ENCODE results near the gene DNA2. TPM values are rescaled to one million over a fixed set of nuclear protein-coding genes. Genes with fewer than 3 reads are reported as not detected.
"Not testable (repeated sequence)": the region's sequence is repeated elsewhere in the genome, so short reads cannot be mapped to it uniquely, and the experiment has no call there.

DNA2 gene
- total and polyA plus RNA-seq, 2 of the 13 experiments (the other 11 are each of a cell fraction or from before 2014, with no cell fraction given): 4.8 to 27.3 TPM

- in situ Hi-C loops (cut with HindIII; ENCODE audit: extremely low pct_ligation_motif_present, low pct_unique_long_range_greater_than_20kb); FAIRE-seq; H3K4me1 ChIP-seq (ENCODE audit: insufficient read depth, low read length); DNase-seq (ENCODE audit: low spot score); H3K9me3 ChIP-seq (ENCODE audit: low read length); H3K27ac ChIP-seq (ENCODE audit: extremely low read length, insufficient read depth, low read length); intact Hi-C loops (cut with micrococcal nuclease; ENCODE audit: unreplicated experiment); ATAC-seq; H2AFZ ChIP-seq (ENCODE audit: low read length); POLR2A ChIA-PET; H4K20me1 ChIP-seq (ENCODE audit: insufficient read depth, low read length); H3K4me3 ChIP-seq (replicated peaks in 1 of 3; ENCODE audit: insufficient read depth in 1 of 3, low read depth in 2 of 3, low read length in 3 of 3); H3K9ac ChIP-seq (ENCODE audit: insufficient read depth, low read depth, low read length); BruUV-seq (replicated peaks); H3K79me2 ChIP-seq (ENCODE audit: insufficient read depth, low read length); CTCF ChIA-PET (ENCODE audit: low intra/inter-chr PET ratio, low total read pairs); H3K4me2 ChIP-seq (ENCODE audit: low read depth, low read length); H3K27me3 ChIP-seq (ENCODE audit: control insufficient read depth in 1 of 2, insufficient read depth in 2 of 2, low read length in 2 of 2): not testable (repeated sequence)
- 92% methylated on average over 4 of the region's 4 CpGs for WGBS (ENCODE audit: low lambda C conversion rate)
- TF ChIP-seq ZNF121 (CRISPR knock-in tag; IDR thresholded peaks at IDR 0.05): peak; percentile 33; the same call in 1 of the 2 replicates
- H3K36me3 ChIP-seq (replicated peaks in 1 of 2; ENCODE audit: control insufficient read depth in 1 of 2, insufficient read depth in 2 of 2, low read length in 2 of 2): peaks cover 2 to 38% of the 10 kb centered on the region in 2 experiments; a peak in 3 of 5 replicates
Observed at GRCh38 chr10:68464729-68465128, 7.0 kb downstream of the DNA2 start.

- Histone ChIP-seq H3K9me3 (ENCODE audit: low read length) (no peaks in the 10 kb centered on the region), H2AFZ (ENCODE audit: low read length) (no peak overlapping the region), H3K79me2 (ENCODE audit: insufficient read depth, low read length) (no peaks in the 10 kb centered on the region), H3K27ac (ENCODE audit: extremely low read length, insufficient read depth, low read length) (no peak overlapping the region), H3K9ac (ENCODE audit: insufficient read depth, low read depth, low read length) (no peak overlapping the region), H4K20me1 (ENCODE audit: insufficient read depth, low read length) (no peaks in the 10 kb centered on the region), H3K36me3 (replicated peaks in 1 of 2; ENCODE audit: control insufficient read depth in 1 of 2, insufficient read depth in 2 of 2, low read length in 2 of 2) (peaks cover 3 to 41% of the 10 kb centered on the region in 2 experiments; a peak in 4 of 5 replicates), H3K4me2 (ENCODE audit: low read depth, low read length) (no peak overlapping the region), H3K4me3 (replicated peaks in 1 of 3; ENCODE audit: insufficient read depth in 1 of 3, low read depth in 2 of 3, low read length in 3 of 3) (no peak overlapping the region), H3K4me1 (ENCODE audit: insufficient read depth, low read length) (no peaks in the 10 kb centered on the region), H3K27me3 (ENCODE audit: control insufficient read depth in 1 of 2, insufficient read depth in 2 of 2, low read length in 2 of 2) (no peaks in the 10 kb centered on the region)
- ATAC-seq: no peak
- ChIA-PET POLR2A (no interaction called here), CTCF (ENCODE audit: low intra/inter-chr PET ratio, low total read pairs) (no interaction called here)
- no peak for DNase-seq (ENCODE audit: low spot score)
- no TSS peak for BruUV-seq (replicated peaks)
- in situ Hi-C loops (cut with HindIII; ENCODE audit: extremely low pct_ligation_motif_present, low pct_unique_long_range_greater_than_20kb): no loop called here
- intact Hi-C loops (cut with micrococcal nuclease; ENCODE audit: unreplicated experiment): no loop called here
- TF ChIP-seq ZNF138 (CRISPR knock-in tag; IDR thresholded peaks at IDR 0.05; ENCODE audit: low read depth): no peak
- TF ChIP-seq ZNF101 (CRISPR knock-in tag; IDR thresholded peaks at IDR 0.05; ENCODE audit: borderline replicate concordance, low read depth): no peak
- no peak for TF ChIP-seq KMT2B (CRISPR knock-in tag; IDR thresholded peaks at IDR 0.05)
- TF ChIP-seq KDM5B (CRISPR knock-in tag; IDR thresholded peaks at IDR 0.05; ENCODE audit: borderline replicate concordance): no peak
- no peak for TF ChIP-seq MEF2D (CRISPR knock-in tag; IDR thresholded peaks at IDR 0.05)
- no peak for TF ChIP-seq ZC3H13 (CRISPR knock-in tag; IDR thresholded peaks at IDR 0.05)
- no peak for TF ChIP-seq SKI (IDR thresholded peaks at IDR 0.05; ENCODE audit: partially characterized antibody)
- TF ChIP-seq DRAP1 (CRISPR knock-in tag; IDR thresholded peaks at IDR 0.05): no peak
- TF ChIP-seq ZNF552 (CRISPR knock-in tag; IDR thresholded peaks at IDR 0.05; ENCODE audit: borderline replicate concordance): no peak
- no peak for TF ChIP-seq RFX1 (IDR thresholded peaks at IDR 0.05)
- 94% methylated on average over 7 of the region's 7 CpGs for WGBS (ENCODE audit: low lambda C conversion rate)
- FAIRE-seq: no peak
Observed at GRCh38 chr10:68463365-68464093, 8.2 kb downstream of the DNA2 start.

All from HepG2 (cell line).